ENCODE results near the gene DNPH1. TPM values are rescaled to one million over a fixed set of nuclear protein-coding genes. Genes with fewer than 3 reads are reported as not detected.

DNPH1 gene
- total and polyA plus RNA-seq, 9 of the 15 experiments (the other 6 are each of a cell fraction or from before 2014, with no cell fraction given) = 7.3 to 300 (median 68.7) TPM

GRCh38 chr6:43181942-43182860 is 47.1 kb downstream of the DNPH1 start, which contains the start of gene CUL9 (continued):
- TF ChIP-seq, protein P1, sequence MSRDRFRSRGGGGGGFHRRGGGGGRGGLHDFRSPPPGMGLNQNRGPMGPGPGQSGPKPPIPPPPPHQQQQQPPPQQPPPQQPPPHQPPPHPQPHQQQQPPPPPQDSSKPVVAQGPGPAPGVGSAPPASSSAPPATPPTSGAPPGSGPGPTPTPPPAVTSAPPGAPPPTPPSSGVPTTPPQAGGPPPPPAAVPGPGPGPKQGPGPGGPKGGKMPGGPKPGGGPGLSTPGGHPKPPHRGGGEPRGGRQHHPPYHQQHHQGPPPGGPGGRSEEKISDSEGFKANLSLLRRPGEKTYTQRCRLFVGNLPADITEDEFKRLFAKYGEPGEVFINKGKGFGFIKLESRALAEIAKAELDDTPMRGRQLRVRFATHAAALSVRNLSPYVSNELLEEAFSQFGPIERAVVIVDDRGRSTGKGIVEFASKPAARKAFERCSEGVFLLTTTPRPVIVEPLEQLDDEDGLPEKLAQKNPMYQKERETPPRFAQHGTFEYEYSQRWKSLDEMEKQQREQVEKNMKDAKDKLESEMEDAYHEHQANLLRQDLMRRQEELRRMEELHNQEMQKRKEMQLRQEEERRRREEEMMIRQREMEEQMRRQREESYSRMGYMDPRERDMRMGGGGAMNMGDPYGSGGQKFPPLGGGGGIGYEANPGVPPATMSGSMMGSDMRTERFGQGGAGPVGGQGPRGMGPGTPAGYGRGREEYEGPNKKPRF (IDR thresholded peaks at IDR 0.05; ENCODE audit: low read depth, low read length) = no peak
- TF ChIP-seq, protein P2, sequence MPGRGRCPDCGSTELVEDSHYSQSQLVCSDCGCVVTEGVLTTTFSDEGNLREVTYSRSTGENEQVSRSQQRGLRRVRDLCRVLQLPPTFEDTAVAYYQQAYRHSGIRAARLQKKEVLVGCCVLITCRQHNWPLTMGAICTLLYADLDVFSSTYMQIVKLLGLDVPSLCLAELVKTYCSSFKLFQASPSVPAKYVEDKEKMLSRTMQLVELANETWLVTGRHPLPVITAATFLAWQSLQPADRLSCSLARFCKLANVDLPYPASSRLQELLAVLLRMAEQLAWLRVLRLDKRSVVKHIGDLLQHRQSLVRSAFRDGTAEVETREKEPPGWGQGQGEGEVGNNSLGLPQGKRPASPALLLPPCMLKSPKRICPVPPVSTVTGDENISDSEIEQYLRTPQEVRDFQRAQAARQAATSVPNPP (IDR thresholded peaks at IDR 0.05; ENCODE audit: borderline replicate concordance, insufficient read depth, insufficient read length) = no peak
- TF ChIP-seq MTA2 (IDR thresholded peaks at IDR 0.05; ENCODE audit: low read depth) = no peak
- TF ChIP-seq BDP1 (IDR thresholded peaks at IDR 0.05; ENCODE audit: insufficient read depth, insufficient read length) = no peak
- TF ChIP-seq ZNF347 (CRISPR knock-in tag; IDR thresholded peaks at IDR 0.05; ENCODE audit: low read depth) = no peak
- TF ChIP-seq E2F4 (CRISPR knock-in tag; IDR thresholded peaks at IDR 0.05; ENCODE audit: low read depth) = peak; percentile 77
- no peak for TF ChIP-seq ZNF143 (CRISPR knock-in tag; IDR thresholded peaks at IDR 0.05)
- TF ChIP-seq TEAD4 (IDR thresholded peaks at IDR 0.05; ENCODE audit: low read length) = no peak
- peak; percentile 93; the same call in 1 of the 2 replicates for TF ChIP-seq TEAD4 (CRISPR knock-in tag; IDR thresholded peaks at IDR 0.05; ENCODE audit: borderline replicate concordance)
- TF ChIP-seq SMARCC2 (IDR thresholded peaks at IDR 0.05; ENCODE audit: low read depth) = no peak
- TF ChIP-seq PTRF (tag; IDR thresholded peaks at IDR 0.05) = no peak
- TF ChIP-seq ZNF184 (CRISPR knock-in tag; IDR thresholded peaks at IDR 0.05) = no peak
- no peak for TF ChIP-seq ZNF561 (CRISPR knock-in tag; conservative IDR thresholded peaks at IDR 0.05)
- TF ChIP-seq, protein P3, sequence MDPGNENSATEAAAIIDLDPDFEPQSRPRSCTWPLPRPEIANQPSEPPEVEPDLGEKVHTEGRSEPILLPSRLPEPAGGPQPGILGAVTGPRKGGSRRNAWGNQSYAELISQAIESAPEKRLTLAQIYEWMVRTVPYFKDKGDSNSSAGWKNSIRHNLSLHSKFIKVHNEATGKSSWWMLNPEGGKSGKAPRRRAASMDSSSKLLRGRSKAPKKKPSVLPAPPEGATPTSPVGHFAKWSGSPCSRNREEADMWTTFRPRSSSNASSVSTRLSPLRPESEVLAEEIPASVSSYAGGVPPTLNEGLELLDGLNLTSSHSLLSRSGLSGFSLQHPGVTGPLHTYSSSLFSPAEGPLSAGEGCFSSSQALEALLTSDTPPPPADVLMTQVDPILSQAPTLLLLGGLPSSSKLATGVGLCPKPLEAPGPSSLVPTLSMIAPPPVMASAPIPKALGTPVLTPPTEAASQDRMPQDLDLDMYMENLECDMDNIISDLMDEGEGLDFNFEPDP (CRISPR knock-in tag; IDR thresholded peaks at IDR 0.05) = no peak
- TF ChIP-seq HCFC1 (IDR thresholded peaks at IDR 0.05; ENCODE audit: low read depth, low read length) = peak; percentile 81
- peak; percentile 91 for TF ChIP-seq ZNF232 (CRISPR knock-in tag; IDR thresholded peaks at IDR 0.05)
- no peak for TF ChIP-seq ZNF354B (CRISPR knock-in tag; IDR thresholded peaks at IDR 0.05)
- peak; percentile 75; the same call in 1 of the 2 replicates for TF ChIP-seq PHF8 (IDR thresholded peaks at IDR 0.05; ENCODE audit: borderline replicate concordance, low read length)
